Measurements from ENCODE around the gene MRPL55.
A peak's percentile ranks its signal among the peaks of the same experiment; 100 is the strongest.

Gene MRPL55

GRCh38 chr1:228109073-228109961 lies at the start of gene MRPL55:
TSS of gene MRPL55 (minus strand) at chr1:228109299. CDS start at chr1:228108260, 1,039 bp downstream.
- DNase-seq: peak; percentile 99

- DNase-seq: no peak
Measured at GRCh38 chr1:228158151-228159007, 49.3 kb upstream of the MRPL55 start.

GRCh38 chr1:228157729-228158126 lies 48.6 kb upstream of the MRPL55 start:
- DNase-seq: no peak

- DNase-seq: no peak
Measured at GRCh38 chr1:228156941-228157728, 48.0 kb upstream of the MRPL55 start.

GRCh38 chr1:228156515-228156881 lies 47.4 kb upstream of the MRPL55 start:
- no peak for DNase-seq

- DNase-seq: no peak
Measured at GRCh38 chr1:228155596-228156514, 46.8 kb upstream of the MRPL55 start.

GRCh38 chr1:228154670-228155571 lies 45.8 kb upstream of the MRPL55 start:
- peak; percentile 22 for DNase-seq

GRCh38 chr1:228154021-228154669 lies 45.0 kb upstream of the MRPL55 start:
- no peak for DNase-seq

GRCh38 chr1:228152918-228153258 lies 43.8 kb upstream of the MRPL55 start:
- no peak for DNase-seq

GRCh38 chr1:228152097-228152917 lies 43.2 kb upstream of the MRPL55 start:
- DNase-seq: no peak

- no peak for DNase-seq
Measured at GRCh38 chr1:228151180-228151925, 42.3 kb upstream of the MRPL55 start.

- DNase-seq: no peak
Measured at GRCh38 chr1:228150461-228151179, 41.5 kb upstream of the MRPL55 start.

- DNase-seq: no peak
Measured at GRCh38 chr1:228150120-228150460, 41.0 kb upstream of the MRPL55 start.

GRCh38 chr1:228149406-228150119 lies 40.5 kb upstream of the MRPL55 start, which contains the start of gene GJC2:
TSS of gene GJC2 (plus strand) at chr1:228149930. CDS start at chr1:228157759, 7,829 bp downstream.
- DNase-seq: no peak

GRCh38 chr1:228148935-228149405 lies 39.9 kb upstream of the MRPL55 start:
- DNase-seq: no peak

GRCh38 chr1:228148196-228148861 lies 39.2 kb upstream of the MRPL55 start:
- DNase-seq: no peak

- no peak for DNase-seq
Measured at GRCh38 chr1:228147768-228148167, 38.7 kb upstream of the MRPL55 start.

Data from RPMI8226 (cell line).